Measurements from ENCODE around the gene ZMYND15. TPM values are rescaled to one million over a fixed set of nuclear protein-coding genes. Genes with fewer than 3 reads are reported as not detected.

ZMYND15 gene
- total and polyA plus RNA-seq, 2 of the 13 experiments (the other 11 are each of a cell fraction or from before 2014, with no cell fraction given), result 0.24 to 2.7 TPM

GRCh38 chr17:4771519-4772234, 32.0 kb downstream of the ZMYND15 start, which contains the start of gene TM4SF5:
Gene TM4SF5, plus strand, starts transcription at chr17:4771886. Its CDS starts 37 bp downstream, at chr17:4771923.
- Histone ChIP-seq H3K9ac (ENCODE audit: insufficient read depth, low read depth, low read length) (peak within 1 kb of the TSS; percentile 81), H3K4me1 (ENCODE audit: insufficient read depth, low read length) (peaks cover 78% of the 10 kb centered on the region), H3K27me3 (ENCODE audit: control insufficient read depth in 1 of 2, insufficient read depth in 2 of 2, low read length in 2 of 2) (no peaks in the 10 kb centered on the region; a peak in 1 of 5 replicates), H4K20me1 (ENCODE audit: insufficient read depth, low read length) (no peaks in the 10 kb centered on the region; the same call in 1 of the 2 replicates), H2AFZ (ENCODE audit: low read length) (no peak within 1 kb of the TSS), H3K4me2 (ENCODE audit: low read depth, low read length) (peak within 1 kb of the TSS; percentile 88), H3K36me3 (replicated peaks in 1 of 2; ENCODE audit: control insufficient read depth in 1 of 2, insufficient read depth in 2 of 2, low read length in 2 of 2) (no peaks in the 10 kb centered on the region; a peak in 1 of 5 replicates), H3K4me3 (replicated peaks in 1 of 3; ENCODE audit: insufficient read depth in 1 of 3, low read depth in 2 of 3, low read length in 3 of 3) (peak within 1 kb of the TSS; percentile 65 to 83 (median 75)), H3K79me2 (ENCODE audit: insufficient read depth, low read length) (peaks cover 27% of the 10 kb centered on the region), H3K27ac (ENCODE audit: extremely low read length, insufficient read depth, low read length) (peak within 1 kb of the TSS; percentile 76), H3K9me3 (ENCODE audit: low read length) (no peaks in the 10 kb centered on the region)
- intact Hi-C loops (cut with micrococcal nuclease; ENCODE audit: unreplicated experiment) (loop anchor here (5.0 kb wide), 1 partner anchor 39 kb away; the partner anchor contains the start of gene MED11), in situ Hi-C loops (cut with HindIII; ENCODE audit: extremely low pct_ligation_motif_present, low pct_unique_long_range_greater_than_20kb) (no loop called here)
- POLR2A ChIA-PET, result interaction anchor here (0.6 to 13.3 kb wide), 22 partner anchors 9 to 198 kb away, joined by 3 to 317 read pairs (median 8); partner anchors contain the start of genes ARRB2, CXCL16, GLTPD2 and MED11
- 4% methylated on average over 11 of the region's 13 CpGs for WGBS (ENCODE audit: low lambda C conversion rate)
- DNase-seq (ENCODE audit: low spot score) (peak; percentile 95), FAIRE-seq (peak; percentile 95), ATAC-seq (peak; percentile 96)
- CTCF ChIA-PET (ENCODE audit: low intra/inter-chr PET ratio, low total read pairs), result no interaction called here
- BruUV-seq (replicated peaks), result no TSS peak
- TF ChIP-seq NCOR1 (IDR thresholded peaks at IDR 0.05; ENCODE audit: borderline replicate concordance, low read length) (peak; percentile 80; the same call in 1 of the 2 replicates), KLF6 (CRISPR knock-in tag; IDR thresholded peaks at IDR 0.05) (peak; percentile 40; the same call in 1 of the 2 replicates), MAZ (IDR thresholded peaks at IDR 0.05; ENCODE audit: borderline replicate concordance, low read depth, low read length) (no peak), MAZ (CRISPR knock-in tag; IDR thresholded peaks at IDR 0.05; ENCODE audit: low read depth) (peak; percentile 71), DZIP1 (CRISPR knock-in tag; IDR thresholded peaks at IDR 0.05) (0 out of 2 replicates have a peak, but pooled peaks have one; percentile 37), ZSCAN31 (CRISPR knock-in tag; IDR thresholded peaks at IDR 0.05; ENCODE audit: low read depth) (peak; percentile 89; the same call in 1 of the 2 replicates), HNF1A (IDR thresholded peaks at IDR 0.05; ENCODE audit: low read depth) (peak; percentile 44; the same call in 1 of the 2 replicates), HNF1A (CRISPR knock-in tag; IDR thresholded peaks at IDR 0.05; ENCODE audit: borderline replicate concordance) (peak; percentile 73; the same call in 1 of the 2 replicates), NFYB (CRISPR knock-in tag; IDR thresholded peaks at IDR 0.05) (no peak; the same call in 1 of the 2 replicates), PATZ1 (CRISPR knock-in tag; IDR thresholded peaks at IDR 0.05) (peak; percentile 78; the same call in 1 of the 2 replicates), SOX5 (CRISPR knock-in tag; IDR thresholded peaks at IDR 0.05; ENCODE audit: borderline replicate concordance) (peak; percentile 79; the same call in 1 of the 2 replicates)
- TF ChIP-seq, protein P1, sequence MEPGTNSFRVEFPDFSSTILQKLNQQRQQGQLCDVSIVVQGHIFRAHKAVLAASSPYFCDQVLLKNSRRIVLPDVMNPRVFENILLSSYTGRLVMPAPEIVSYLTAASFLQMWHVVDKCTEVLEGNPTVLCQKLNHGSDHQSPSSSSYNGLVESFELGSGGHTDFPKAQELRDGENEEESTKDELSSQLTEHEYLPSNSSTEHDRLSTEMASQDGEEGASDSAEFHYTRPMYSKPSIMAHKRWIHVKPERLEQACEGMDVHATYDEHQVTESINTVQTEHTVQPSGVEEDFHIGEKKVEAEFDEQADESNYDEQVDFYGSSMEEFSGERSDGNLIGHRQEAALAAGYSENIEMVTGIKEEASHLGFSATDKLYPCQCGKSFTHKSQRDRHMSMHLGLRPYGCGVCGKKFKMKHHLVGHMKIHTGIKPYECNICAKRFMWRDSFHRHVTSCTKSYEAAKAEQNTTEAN (CRISPR knock-in tag; conservative IDR thresholded peaks at IDR 0.05), result peak; percentile 86
